Thyroid gland (tissue), 4 donors: Measurements from ENCODE around the gene SIRT1. TPM values are rescaled to one million over a fixed set of nuclear protein-coding genes. Genes with fewer than 3 reads are reported as not detected.

Source experiments
- DNase-seq, 2 donors: peaks; one replicate each; pipeline ENCODE4 v3.0.0-alpha.2; 2019
- H3K27ac ChIP-seq, 3 donors: fragments of 200-600 bp; sonication (generic); 1 replicate in 2 of 3; 2 replicates in 1 of 3; pipeline ENCODE4 v1.5.1; 2016 to 2019; ENCODE audit warnings: mild to moderate bottlenecking in 1 of 3, moderate library complexity in 1 of 3
- H3K27me3 ChIP-seq: fragments of 200-600 bp; sonication (generic); one replicate; pipeline ENCODE4 v1.5.1; 2019
- H3K36me3 ChIP-seq, 2 donors: fragments of 200-600 bp; sonication (generic); one replicate each; pipeline ENCODE4 v1.5.1; 2016 to 2019
- H3K4me1 ChIP-seq, 2 donors: fragments of 200-600 bp; sonication (generic); one replicate each; pipeline ENCODE4 v1.5.1; 2017 to 2019
- H3K4me3 ChIP-seq, 3 donors: fragments of 200-600 bp; sonication (generic); replicated peaks in 1 of 3; 1 replicate in 2 of 3; 2 replicates in 1 of 3; pipeline ENCODE4 v1.5.1; 2016; ENCODE audit warnings: mild to moderate bottlenecking in 1 of 3
- H3K9me3 ChIP-seq: fragments of 200-600 bp; sonication (generic); one replicate; pipeline ENCODE4 v1.5.1; 2017
- POLR2A ChIP-seq, 2 donors: fragments of 450-650 bp; IDR thresholded peaks; one replicate each; pipeline ENCODE4 v1.6.1; 2017; ENCODE audit warnings: antibody characterized with exemption in 2 of 2, mild to moderate bottlenecking in 2 of 2, moderate library complexity in 1 of 2
- WGBS, 2 donors: methylation state at CpG; one replicate each; pipeline ENCODE4 v1.1.5; 2017; 5-methylcytosine and 5-hydroxymethylcytosine counted together
- intact Hi-C: fragments of 100-400 bp; cut with DNase I; formaldehyde crosslinking; loops from one replicate; pipeline ENCODE4 v1.15.1; 2023
- total RNA-seq, 4 donors: library from RNA; depleted of rRNA; stranded (reverse); fragments of >200 nt; gene quantifications; one replicate each; pipeline ENCODE4 v1.2.3, GENCODE V29; 2016
- TF ChIP-seq, protein P1 (sequence below), 6 experiments: fragments of 200-600 bp in 3 of 6; fragments of 450-650 bp in 3 of 6; sonication (generic) in 3 of 6; IDR thresholded peaks; one replicate each; pipeline ENCODE4 v1.5.1; 2016 to 2019; ENCODE audit warnings: antibody characterized with exemption in 6 of 6, mild to moderate bottlenecking in 2 of 6, inconsistent platforms in 1 of 6, moderate library complexity in 1 of 6

SIRT1 gene
- total RNA-seq, 4 donors from 2014 or later, result 18.4 to 40.4 (median 27.6) TPM

DNA sequence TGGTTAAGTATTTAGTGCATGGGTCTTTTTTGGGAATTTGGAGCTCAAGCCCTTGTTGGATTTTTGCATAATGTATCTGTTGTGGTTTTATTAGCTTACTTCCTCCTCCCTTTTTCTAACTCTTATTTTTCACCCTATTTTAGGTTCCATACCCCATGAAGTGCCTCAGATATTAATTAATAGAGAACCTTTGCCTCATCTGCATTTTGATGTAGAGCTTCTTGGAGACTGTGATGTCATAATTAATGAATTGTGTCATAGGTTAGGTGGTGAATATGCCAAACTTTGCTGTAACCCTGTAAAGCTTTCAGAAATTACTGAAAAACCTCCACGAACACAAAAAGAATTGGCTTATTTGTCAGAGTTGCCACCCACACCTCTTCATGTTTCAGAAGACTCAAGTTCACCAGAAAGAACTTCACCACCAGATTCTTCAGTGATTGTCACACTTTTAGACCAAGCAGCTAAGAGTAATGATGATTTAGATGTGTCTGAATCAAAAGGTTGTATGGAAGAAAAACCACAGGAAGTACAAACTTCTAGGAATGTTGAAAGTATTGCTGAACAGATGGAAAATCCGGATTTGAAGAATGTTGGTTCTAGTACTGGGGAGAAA lies 28.0 kb downstream of the SIRT1 start:
- H3K27me3 ChIP-seq, result no peaks in the 10 kb centered on the region
- intact Hi-C loops, result no loop called here
- H3K4me1 ChIP-seq, result no peaks in the 10 kb centered on the region
- no peaks in the 10 kb centered on the region for H3K9me3 ChIP-seq
- 87 to 90% methylated on average over 2 of the region's 2 CpGs for WGBS, 2 donors
- no peak for TF ChIP-seq POLR2A (IDR thresholded peaks at IDR 0.05)
- TF ChIP-seq, protein P1, sequence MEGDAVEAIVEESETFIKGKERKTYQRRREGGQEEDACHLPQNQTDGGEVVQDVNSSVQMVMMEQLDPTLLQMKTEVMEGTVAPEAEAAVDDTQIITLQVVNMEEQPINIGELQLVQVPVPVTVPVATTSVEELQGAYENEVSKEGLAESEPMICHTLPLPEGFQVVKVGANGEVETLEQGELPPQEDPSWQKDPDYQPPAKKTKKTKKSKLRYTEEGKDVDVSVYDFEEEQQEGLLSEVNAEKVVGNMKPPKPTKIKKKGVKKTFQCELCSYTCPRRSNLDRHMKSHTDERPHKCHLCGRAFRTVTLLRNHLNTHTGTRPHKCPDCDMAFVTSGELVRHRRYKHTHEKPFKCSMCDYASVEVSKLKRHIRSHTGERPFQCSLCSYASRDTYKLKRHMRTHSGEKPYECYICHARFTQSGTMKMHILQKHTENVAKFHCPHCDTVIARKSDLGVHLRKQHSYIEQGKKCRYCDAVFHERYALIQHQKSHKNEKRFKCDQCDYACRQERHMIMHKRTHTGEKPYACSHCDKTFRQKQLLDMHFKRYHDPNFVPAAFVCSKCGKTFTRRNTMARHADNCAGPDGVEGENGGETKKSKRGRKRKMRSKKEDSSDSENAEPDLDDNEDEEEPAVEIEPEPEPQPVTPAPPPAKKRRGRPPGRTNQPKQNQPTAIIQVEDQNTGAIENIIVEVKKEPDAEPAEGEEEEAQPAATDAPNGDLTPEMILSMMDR (IDR thresholded peaks at IDR 0.05), result no peak
- DNase-seq, result no peak
- no peak overlapping the region for H3K27ac ChIP-seq
- no peak overlapping the region for H3K4me3 ChIP-seq
- H3K36me3 ChIP-seq, result peaks cover 46 to 54% of the 10 kb centered on the region in 2 donors

DNA sequence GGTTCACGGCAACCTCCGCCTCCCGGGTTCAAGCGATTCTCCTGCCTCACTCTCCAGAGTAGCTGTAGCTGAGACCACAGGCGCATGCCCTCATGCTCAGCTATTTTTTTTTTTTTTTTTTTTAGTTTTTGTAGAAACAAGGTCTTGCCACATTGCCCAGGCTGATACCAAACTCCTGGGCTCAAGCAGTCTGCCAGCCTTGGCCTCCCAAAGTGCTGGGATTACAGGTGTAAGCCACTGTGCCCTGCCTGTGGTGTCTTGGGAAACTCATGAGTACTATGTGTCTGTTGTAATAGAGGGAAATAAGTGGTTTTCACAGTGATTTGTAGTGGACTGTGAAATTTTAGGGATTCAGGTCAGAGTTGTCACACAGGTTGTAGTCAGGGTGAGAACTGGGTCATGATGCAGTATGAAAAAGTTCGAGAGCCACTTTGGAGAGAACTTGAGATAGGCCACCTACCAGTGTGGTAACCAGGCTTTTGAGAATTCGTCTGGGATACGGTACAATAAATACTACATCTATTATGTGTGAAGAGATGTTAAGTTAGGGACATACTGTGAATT lies 30.4 kb downstream of the SIRT1 start:
- H3K4me1 ChIP-seq, result no peaks in the 10 kb centered on the region
- WGBS, 2 donors, result 91% methylated on average over 8 of the region's 8 CpGs
- peak in 1 of 2 donors; percentile 11 for DNase-seq

GRCh38 chr10:67917169-67917568 lies 32.7 kb downstream of the SIRT1 start:
- WGBS, 2 donors, result 93 to 98% methylated on average over 2 of the region's 2 CpGs
- intact Hi-C loops, result no loop called here

More for the DNA sequence above, 30.4 kb downstream of the SIRT1 start:
- Histone ChIP-seq H3K27me3 (no peaks in the 10 kb centered on the region), H3K4me3 (no peak overlapping the region), H3K36me3 (peaks cover 31 to 33% of the 10 kb centered on the region in 2 donors), H3K27ac (no peak overlapping the region), H3K9me3 (no peaks in the 10 kb centered on the region)
- intact Hi-C loops, result no loop called here
- no peak for TF ChIP-seq POLR2A (IDR thresholded peaks at IDR 0.05)
- TF ChIP-seq, protein P1 (IDR thresholded peaks at IDR 0.05), result no peak

DNA sequence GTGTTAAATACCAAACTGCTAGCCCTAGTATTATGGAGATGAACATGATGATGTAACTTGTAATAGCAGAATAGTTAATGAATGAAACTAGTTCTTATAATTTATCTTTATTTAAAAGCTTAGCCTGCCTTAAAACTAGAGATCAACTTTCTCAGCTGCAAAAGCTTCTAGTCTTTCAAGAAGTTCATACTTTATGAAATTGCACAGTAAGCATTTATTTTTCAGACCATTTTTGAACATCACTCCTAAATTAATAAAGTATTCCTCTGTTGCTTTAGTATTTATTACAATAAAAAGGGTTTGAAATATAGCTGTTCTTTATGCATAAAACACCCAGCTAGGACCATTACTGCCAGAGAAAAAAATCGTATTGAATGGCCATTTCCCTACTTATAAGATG lies 33.2 kb downstream of the SIRT1 start:
- 81 to 89% methylated on average over 1 of the region's 1 CpG for WGBS, 2 donors
- H3K36me3 ChIP-seq, result peaks cover 15 to 18% of the 10 kb centered on the region in 2 donors
- H3K27ac ChIP-seq, result no peak overlapping the region
- no peaks in the 10 kb centered on the region for H3K9me3 ChIP-seq
- TF ChIP-seq, protein P1 (IDR thresholded peaks at IDR 0.05), result no peak
- TF ChIP-seq POLR2A (IDR thresholded peaks at IDR 0.05), result no peak
- H3K4me3 ChIP-seq, result no peak overlapping the region
- H3K4me1 ChIP-seq, result no peaks in the 10 kb centered on the region
- intact Hi-C loops, result no loop called here
- no peak for DNase-seq
- H3K27me3 ChIP-seq, result no peaks in the 10 kb centered on the region

More at GRCh38 chr10:67917169-67917568, 32.7 kb downstream of the SIRT1 start:
- Histone ChIP-seq H3K4me3 (no peak overlapping the region), H3K27me3 (no peaks in the 10 kb centered on the region), H3K36me3 (peaks cover 21 to 23% of the 10 kb centered on the region in 2 donors), H3K9me3 (no peaks in the 10 kb centered on the region), H3K27ac (no peak overlapping the region), H3K4me1 (no peaks in the 10 kb centered on the region)
- TF ChIP-seq POLR2A (IDR thresholded peaks at IDR 0.05), result no peak
- DNase-seq, result no peak

- peaks cover 5 to 8% of the 10 kb centered on the region in 2 donors for H3K36me3 ChIP-seq
- no peak for TF ChIP-seq POLR2A (IDR thresholded peaks at IDR 0.05)
- TF ChIP-seq, protein P1 (IDR thresholded peaks at IDR 0.05), result no peak
- no peak overlapping the region for H3K27ac ChIP-seq
- H3K4me3 ChIP-seq, result no peak overlapping the region
- WGBS, 2 donors, result 91 to 93% methylated on average over 1 of the region's 1 CpG
- intact Hi-C loops, result no loop called here
- H3K9me3 ChIP-seq, result no peaks in the 10 kb centered on the region
- H3K4me1 ChIP-seq, result no peaks in the 10 kb centered on the region
- no peak for DNase-seq
- no peaks in the 10 kb centered on the region for H3K27me3 ChIP-seq
Measured at GRCh38 chr10:67921065-67921464, 36.6 kb downstream of the SIRT1 start.
